K562 (cell line): Measurements from ENCODE around the gene INSYN2B. TPM values are rescaled to one million over a fixed set of nuclear protein-coding genes. Genes with fewer than 3 reads are reported as not detected.

ENCODE experiments used
- ATAC-seq: fragments of 200-7000 bp; cut with Tn5 transposase; 3 replicates; pipeline ENCODE4 v1.9.1; 2020; ENCODE audit warnings: moderate library complexity
- BruUV-seq: library from RNA; stranded (reverse); fragments of 400-500 nt; replicated peaks from 2 replicates; lab custom pipeline; 2021; lab: Mats Ljungman, UMichigan
- CTCF ChIA-PET: fragments of 300-600 bp; formaldehyde crosslinking; extraction: SDS; loops from one replicate; lab custom pipeline; 2021; ENCODE audit warnings: low intra/inter-chr PET ratio; lab: Yijun Ruan, JAX
- POLR2A ChIA-PET: fragments of 300-600, 350-650 bp; sonication (Branson Sonifier 250); formaldehyde crosslinking; extraction: SDS; loops from one replicate; lab custom pipeline; 2021; ENCODE audit warnings: antibody characterized with exemption, inconsistent platforms; lab: Yijun Ruan, JAX
- DNase-seq, 4 experiments: peaks; one replicate each; pipeline versions ENCODE4 v3.0.0 to v3.0.0-alpha.2; 2011 to 2018; ENCODE audit warnings: low spot score in 3 of 4, mixed read lengths in 3 of 4; ENCODE audit errors: extremely low read depth in 1 of 4
- FAIRE-seq: peaks from 2 replicates; lab custom pipeline; 2011; peaks lifted over from hg19 to GRCh38; lab: Jason Lieb, UNC
- H2AFZ ChIP-seq: 2 replicates; pipeline ENCODE4 v1.6.0; 2011; ENCODE audit warnings: low read depth, low read length, control low read depth, inconsistent platforms
- H3K27ac ChIP-seq: fragments of 200-600 bp; 3 replicates; pipeline ENCODE4 v1.8.0; 2011; ENCODE audit warnings: low read depth, mild to moderate bottlenecking, control low read depth, inconsistent platforms, low read length, moderate library complexity, mixed read lengths; ENCODE audit errors: extremely low read depth
- H3K27me3 ChIP-seq, 2 experiments: fragments of 300-600 bp in 1 of 2; 2 replicates in 1 of 2; 3 replicates in 1 of 2; pipeline versions ENCODE4 v1.6.0 to v1.8.0; 2011; ENCODE audit warnings: inconsistent platforms in 2 of 2, low read length in 2 of 2, mild to moderate bottlenecking in 1 of 2, mixed read lengths in 1 of 2, moderate library complexity in 1 of 2; ENCODE audit not compliant: control insufficient read depth in 2 of 2, insufficient read depth in 2 of 2
- H3K36me3 ChIP-seq: fragments of 300-600 bp; 3 replicates; pipeline ENCODE4 v1.8.0; 2011; ENCODE audit warnings: mild to moderate bottlenecking, low read length, inconsistent platforms; ENCODE audit not compliant: control insufficient read depth, insufficient read depth
- H3K4me1 ChIP-seq, 2 experiments: fragments of 200-600 bp in 1 of 2; replicated peaks in 1 of 2; 2 replicates in 1 of 2; 3 replicates in 1 of 2; pipeline versions ENCODE4 v1.5.1 to v1.8.0; 2011; ENCODE audit warnings: inconsistent platforms in 2 of 2, low read length in 2 of 2, mild to moderate bottlenecking in 1 of 2, mixed read lengths in 1 of 2, moderate library complexity in 1 of 2; ENCODE audit not compliant: control insufficient read depth in 2 of 2, insufficient read depth in 2 of 2
- H3K4me2 ChIP-seq: 2 replicates; pipeline ENCODE4 v1.6.1; 2011; ENCODE audit warnings: low read length, control low read depth, inconsistent platforms, mixed read lengths; ENCODE audit not compliant: insufficient read depth
- H3K4me3 ChIP-seq: fragments of 200-600 bp; sonication (generic), shearing (Covaris generic); 2 replicates; pipeline ENCODE4 v1.5.1; 2016; ENCODE audit warnings: control low read depth, inconsistent platforms
- H3K79me2 ChIP-seq: fragments of 200-600 bp; 3 replicates; pipeline ENCODE4 v1.8.0; 2011; ENCODE audit warnings: low read length, inconsistent platforms; ENCODE audit not compliant: control insufficient read depth, insufficient read depth
- H3K9ac ChIP-seq, 2 experiments: 2 replicates each; pipeline versions ENCODE4 v1.6.0 to v1.6.1; 2011; ENCODE audit warnings: low read depth in 2 of 2, low read length in 2 of 2, control low read depth in 1 of 2, inconsistent platforms in 1 of 2, mild to moderate bottlenecking in 1 of 2, mixed read lengths in 1 of 2; ENCODE audit not compliant: insufficient read depth in 1 of 2
- H3K9me1 ChIP-seq: one replicate; pipeline ENCODE4 v1.6.0; 2011; ENCODE audit warnings: inconsistent platforms, mild to moderate bottlenecking, low read length, moderate library complexity; ENCODE audit not compliant: control insufficient read depth, insufficient read depth
- H3K9me3 ChIP-seq: replicated peaks from 2 replicates; pipeline ENCODE4 v1.5.1; 2011; ENCODE audit warnings: low read depth, low read length, inconsistent platforms; ENCODE audit not compliant: control insufficient read depth, insufficient read depth
- H4K20me1 ChIP-seq: replicated peaks from 2 replicates; pipeline ENCODE4 v1.6.1; 2011; ENCODE audit warnings: low read length, inconsistent platforms, mixed read lengths; ENCODE audit not compliant: control insufficient read depth, insufficient read depth
- AFF1 ChIP-seq, 2 experiments: fragments of 450-650 bp; IDR thresholded peaks; 2 replicates each; pipeline ENCODE4 v1.6.1; 2018; ENCODE audit warnings: mild to moderate bottlenecking in 2 of 2, low read depth in 1 of 2; ENCODE audit not compliant: partially characterized antibody in 2 of 2
- ARID4B ChIP-seq: sonication (generic); formaldehyde crosslinking; IDR thresholded peaks from 2 replicates; pipeline ENCODE4 v1.8.0; 2022; ENCODE audit warnings: mild to moderate bottlenecking, missing genetic modification reagents
- BMI1 ChIP-seq: fragments of 150-350 bp; IDR thresholded peaks from 2 replicates; pipeline ENCODE4 v1.6.1; 2014; ENCODE audit warnings: low read length
- CHD1 ChIP-seq: fragments of 200-600 bp; sonication (generic); IDR thresholded peaks from one replicate; pipeline ENCODE4 v1.6.1; 2012; ENCODE audit warnings: mild to moderate bottlenecking, moderate library complexity, low read length, inconsistent platforms
- EP300 ChIP-seq: IDR thresholded peaks from 2 replicates; pipeline ENCODE4 v1.6.1; 2012; ENCODE audit warnings: low read length, improper control_type of control experiment
- KLF13 ChIP-seq: fragments of 450-650 bp; IDR thresholded peaks from 2 replicates; pipeline ENCODE4 v1.6.1; 2016; ENCODE audit warnings: missing genetic modification characterization, low read depth, mild to moderate bottlenecking, missing compliant biosample characterization, moderate library complexity, borderline replicate concordance
- MTA3 ChIP-seq: fragments of 450-650 bp; formaldehyde crosslinking; IDR thresholded peaks from 2 replicates; pipeline ENCODE4 v1.6.1; 2017; ENCODE audit warnings: mild to moderate bottlenecking, borderline replicate concordance
- RHOXF2B ChIP-seq: fragments of 250-450 bp; sonication (Bioruptor Pico); conservative IDR thresholded peaks from 2 replicates; pipeline ENCODE4 v1.5.1; 2021
- ZHX1 ChIP-seq: fragments of 150-350 bp; conservative IDR thresholded peaks from 2 replicates; pipeline ENCODE4 v1.6.1; 2014; ENCODE audit warnings: low read length
- ZNF134 ChIP-seq: fragments of 250-450 bp; sonication (Bioruptor Pico); conservative IDR thresholded peaks from 2 replicates; pipeline ENCODE4 v1.4.0; 2020
- ZNF140 ChIP-seq: fragments of 250-450 bp; sonication (Bioruptor Pico); IDR thresholded peaks from 2 replicates; pipeline ENCODE4 v1.8.0; 2021; ENCODE audit warnings: moderate library complexity, mild to moderate bottlenecking, inconsistent platforms
- ZNF23 ChIP-seq: fragments of 250-450 bp; sonication (Bioruptor Pico); IDR thresholded peaks from 2 replicates; pipeline ENCODE4 v1.4.0; 2020; ENCODE audit warnings: mild to moderate bottlenecking
- ZNF766 ChIP-seq: fragments of 200-800 bp; sonication (Bioruptor generic); conservative IDR thresholded peaks from 2 replicates; pipeline ENCODE4 v1.6.1; 2016; ENCODE audit warnings: missing genetic modification characterization, missing compliant biosample characterization
- WGBS: fragments of 100-300 bp; shearing (Covaris generic); methylation state at CpG from one replicate; pipeline ENCODE4 v1.1.6; 2016; ENCODE audit warnings: low coverage, mixed read lengths; ENCODE audit not compliant: insufficient coverage; ENCODE audit errors: missing lambda C conversion rate; 5-methylcytosine and 5-hydroxymethylcytosine counted together
- in situ Hi-C: fragments of 300-500 bp; cut with MboI; formaldehyde crosslinking; loops from 4 replicates; pipeline ENCODE4 v1.15.0; 2018; ENCODE audit warnings: inconsistent platforms, mixed read lengths
- intact Hi-C: fragments of 100-400 bp; cut with micrococcal nuclease; formaldehyde crosslinking; loops from 2 replicates; pipeline ENCODE4 v1.14.2; 2022
- polyA plus RNA-seq, 8 experiments: library from polyadenylated mRNA; depleted of rRNA in 4 of 8; stranded (reverse) in 5 of 8; unstranded in 3 of 8; fragments of >200 nt; fragmentation: Nextera tagmentation in 2 of 8; fragmentation: Illumina TruSeq in 1 of 8; extraction: Ambion mirVana in 2 of 8; extraction: Trizol in 1 of 8; gene quantifications; 2 replicates each; pipeline versions ENCODE4 v1.2.1 to v1.2.3, GENCODE V29; 2011 to 2014; ENCODE audit warnings: inconsistent platforms in 1 of 8, missing spikeins in 1 of 8
- total RNA-seq, 7 experiments: library from RNA; depleted of rRNA in 6 of 7; stranded (reverse); fragments of >200 nt in 6 of 7; fragmentation: Illumina TruSeq in 2 of 7; extraction: Trizol in 2 of 7; gene quantifications; 2 replicates each; pipeline versions ENCODE4 v1.2.1 to v1.2.3, GENCODE V29; 2011 to 2021; ENCODE audit warnings: low replicate concordance in 1 of 7

Gene INSYN2B
- total and polyA plus RNA-seq, 9 of the 15 experiments (the other 6 are each of a cell fraction or from before 2014, with no cell fraction given): not detected

- Histone ChIP-seq H3K4me2 (no peak overlapping the region), H2AFZ (no peak overlapping the region), H3K79me2 (no peaks in the 10 kb centered on the region), H4K20me1 (no peaks in the 10 kb centered on the region), H3K9ac (no peak overlapping the region), H3K4me3 (no peak overlapping the region), H3K4me1 (no peaks in the 10 kb centered on the region), H3K27ac (no peak overlapping the region), H3K9me1 (no peaks in the 10 kb centered on the region), H3K36me3 (no peaks in the 10 kb centered on the region), H3K27me3 (no peaks in the 10 kb centered on the region; a peak in 1 of 5 replicates), H3K9me3 (no peaks in the 10 kb centered on the region)
- intact Hi-C loops (no loop called here), in situ Hi-C loops (no loop called here)
- ATAC-seq (no peak), DNase-seq (no peak), FAIRE-seq (no peak)
- no TSS peak for BruUV-seq
- ChIA-PET CTCF (no interaction called here), POLR2A (no interaction called here)
- WGBS: 12% methylated on average over 4 of the region's 4 CpGs
- no peak for TF ChIP-seq MTA3
- no peak for TF ChIP-seq RHOXF2B (CRISPR knock-in tag)
- TF ChIP-seq ARID4B (CRISPR knock-in tag): no peak
- TF ChIP-seq ZNF23 (CRISPR knock-in tag): no peak
- no peak for TF ChIP-seq AFF1 (IDR thresholded peaks at IDR 0.05; ENCODE audit: low read depth in 1 of 2, partially characterized antibody in 2 of 2)
- TF ChIP-seq ZHX1: no peak
- no peak for TF ChIP-seq ZNF766 (CRISPR knock-in tag)
- no peak for TF ChIP-seq ZNF134 (CRISPR knock-in tag)
- TF ChIP-seq EP300: no peak
- TF ChIP-seq BMI1: no peak
- no peak for TF ChIP-seq ZNF140 (CRISPR knock-in tag)
- no peak for TF ChIP-seq KLF13 (tag)
- TF ChIP-seq CHD1: no peak
Measured at GRCh38 chr5:169862391-169862811, 117.9 kb downstream of the INSYN2B start.
